Right lobe of liver (tissue), 6 donors: ENCODE results near the gene ASB13. TPM values are rescaled to one million over a fixed set of nuclear protein-coding genes. Genes with fewer than 3 reads are reported as not detected.

Experiments
- ATAC-seq, 4 donors: fragments of 200-7000 bp; cut with Tn5 transposase; one replicate each; pipeline ENCODE4 v1.9.1; 2020; ENCODE audit warnings: mild to moderate bottlenecking in 4 of 4, moderate library complexity in 4 of 4
- DNase-seq, 3 donors: peaks; one replicate each; pipeline ENCODE4 v3.0.0-alpha.2; 2020
- H3K27ac ChIP-seq, 3 donors: fragments of 200-600 bp; one replicate each; pipeline ENCODE4 v1.8.0; 2022
- H3K27me3 ChIP-seq, 2 donors: fragments of 200-600 bp; one replicate each; pipeline ENCODE4 v1.8.0; 2022
- H3K36me3 ChIP-seq, 4 donors: fragments of 200-600 bp; sonication (generic) in 1 of 4; one replicate each; pipeline versions ENCODE4 v1.5.1 to v1.8.0; 2017 to 2022; ENCODE audit warnings: control low read depth in 1 of 4
- H3K4me1 ChIP-seq, 4 donors: fragments of 200-600 bp; sonication (generic) in 1 of 4; one replicate each; pipeline versions ENCODE4 v1.5.1 to v1.8.0; 2017 to 2022; ENCODE audit warnings: control low read depth in 1 of 4
- H3K4me3 ChIP-seq, 3 donors: fragments of 200-600 bp; one replicate each; pipeline ENCODE4 v1.8.0; 2022
- H3K9me3 ChIP-seq, 4 donors: fragments of 200-600 bp; sonication (generic) in 1 of 4; one replicate each; pipeline versions ENCODE4 v1.5.1 to v1.8.0; 2017 to 2022; ENCODE audit warnings: control low read depth in 1 of 4
- CTCF ChIP-seq, 4 donors: fragments of 200-600 bp in 3 of 4; fragments of 450-650 bp in 1 of 4; IDR thresholded peaks; one replicate each; pipeline versions ENCODE4 v1.5.1 to v1.8.0; 2016 to 2022; ENCODE audit warnings: antibody characterized with exemption in 4 of 4, mild to moderate bottlenecking in 2 of 4
- POLR2A ChIP-seq: fragments of 450-650 bp; IDR thresholded peaks from one replicate; pipeline ENCODE4 v1.6.1; 2017; ENCODE audit warnings: antibody characterized with exemption, mild to moderate bottlenecking
- WGBS: methylation state at CpG from one replicate; pipeline ENCODE4 v1.1.6; 2018; ENCODE audit warnings: low coverage, low lambda C conversion rate; ENCODE audit not compliant: insufficient coverage; ENCODE audit errors: missing lambda C conversion rate; 5-methylcytosine and 5-hydroxymethylcytosine counted together
- intact Hi-C, 2 donors: fragments of 100-400 bp; cut with DNase I; formaldehyde crosslinking; loops; one replicate each; pipeline versions ENCODE4 v1.11.2 to v1.14.1; 2022
- total RNA-seq, 6 experiments: library from RNA; depleted of rRNA in 2 of 6; stranded (reverse); fragments of >200 nt in 2 of 6; fragmentation: NEBNext Ultra II Directional in 3 of 6; extraction: Animal tissue kit (Norgen Biotek cat#: 25700) in 3 of 6; gene quantifications; one replicate each; pipeline versions ENCODE4 v1.1.0 to v1.2.4, GENCODE V29; 2016 to 2023
- donor health status: DM: no; HTN: yes; CAD: no.
- donor health status: DM: no; HTN: no; CAD: no.
- donor health status: DM: no; HTN: no; CAD: no.
- donor health status: DM: no; HTN: yes; CAD: no.
- donor health status: DM: no; HTN: yes; CAD: no.

Gene ASB13
- total RNA-seq, 6 experiments from 2014 or later = 19.7 to 117 (median 64.7) TPM

- H3K27me3 ChIP-seq = no peaks in the 10 kb centered on the region
- WGBS = 41% methylated on average over 22 of the region's 50 CpGs
- H3K4me1 ChIP-seq = peaks cover 1 to 57% (median 26%) of the 10 kb centered on the region in 4 donors
- peaks cover 0 to 6% (median 2%) of the 10 kb centered on the region in 4 donors for H3K36me3 ChIP-seq
- no peak for TF ChIP-seq CTCF (IDR thresholded peaks at IDR 0.05)
- no peak for TF ChIP-seq POLR2A
- DNase-seq (no peak), ATAC-seq (no peak)
- intact Hi-C loops = no loop called here
- H3K4me3 ChIP-seq = no peak overlapping the region
- peak overlapping the region in 1 of 3 donors; percentile 84 for H3K27ac ChIP-seq
- no peaks in the 10 kb centered on the region for H3K9me3 ChIP-seq
Observed at GRCh38 chr10:5648494-5649457, 17.6 kb downstream of the ASB13 start.

GRCh38 chr10:5647507-5648240 lies 18.7 kb downstream of the ASB13 start:
- H3K4me3 ChIP-seq = no peak overlapping the region
- no peaks in the 10 kb centered on the region for H3K9me3 ChIP-seq
- TF ChIP-seq CTCF (IDR thresholded peaks at IDR 0.05) = no peak
- no peak for TF ChIP-seq POLR2A
- H3K4me1 ChIP-seq = peaks cover 1 to 52% (median 23%) of the 10 kb centered on the region in 4 donors
- H3K36me3 ChIP-seq = peaks cover 0 to 6% (median 2%) of the 10 kb centered on the region in 4 donors
- no peak for DNase-seq
- WGBS = 31% methylated on average over 8 of the region's 11 CpGs
- H3K27ac ChIP-seq = peak overlapping the region in 2 of 3 donors; percentile 68 to 84
- ATAC-seq = no peak
- H3K27me3 ChIP-seq = no peaks in the 10 kb centered on the region
- intact Hi-C loops = no loop called here

- DNase-seq (no peak), ATAC-seq (peak; percentile 4 to 53 (median 28))
- intact Hi-C loops = no loop called here
- Histone ChIP-seq H3K4me1 (peaks cover 0 to 42% (median 17%) of the 10 kb centered on the region in 4 donors), H3K36me3 (peaks cover 0 to 19% (median 12%) of the 10 kb centered on the region in 4 donors), H3K27ac (peak overlapping the region; percentile 68 to 85 (median 84)), H3K4me3 (no peak overlapping the region), H3K27me3 (no peaks in the 10 kb centered on the region), H3K9me3 (no peaks in the 10 kb centered on the region)
- 32% methylated on average over 5 of the region's 21 CpGs for WGBS
- TF ChIP-seq POLR2A (no peak), CTCF (IDR thresholded peaks at IDR 0.05) (no peak)
Observed at GRCh38 chr10:5645944-5646617, 20.3 kb downstream of the ASB13 start.

GRCh38 chr10:5645375-5645774 lies 21.0 kb downstream of the ASB13 start:
- Histone ChIP-seq H3K36me3 (peaks cover 0 to 25% (median 16%) of the 10 kb centered on the region in 4 donors), H3K4me3 (no peak overlapping the region), H3K9me3 (no peaks in the 10 kb centered on the region), H3K27ac (peak overlapping the region; percentile 68 to 85 (median 84)), H3K4me1 (peaks cover 0 to 34% (median 16%) of the 10 kb centered on the region in 4 donors), H3K27me3 (no peaks in the 10 kb centered on the region)
- TF ChIP-seq POLR2A (peak; percentile 26), CTCF (IDR thresholded peaks at IDR 0.05) (no peak)
- ATAC-seq (peak; percentile 82 to 89 (median 86)), DNase-seq (peak in 2 of 3 donors; percentile 43 to 82)
- intact Hi-C loops = no loop called here
- 34% methylated on average over 11 of the region's 11 CpGs for WGBS
